Measurements from ENCODE around the gene AUNIP. TPM values are rescaled to one million over a fixed set of nuclear protein-coding genes. Genes with fewer than 3 reads are reported as not detected.

AUNIP gene, protein sequence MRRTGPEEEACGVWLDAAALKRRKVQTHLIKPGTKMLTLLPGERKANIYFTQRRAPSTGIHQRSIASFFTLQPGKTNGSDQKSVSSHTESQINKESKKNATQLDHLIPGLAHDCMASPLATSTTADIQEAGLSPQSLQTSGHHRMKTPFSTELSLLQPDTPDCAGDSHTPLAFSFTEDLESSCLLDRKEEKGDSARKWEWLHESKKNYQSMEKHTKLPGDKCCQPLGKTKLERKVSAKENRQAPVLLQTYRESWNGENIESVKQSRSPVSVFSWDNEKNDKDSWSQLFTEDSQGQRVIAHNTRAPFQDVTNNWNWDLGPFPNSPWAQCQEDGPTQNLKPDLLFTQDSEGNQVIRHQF
- 4.7 and 5.9 TPM in 2 replicates for total RNA-seq
- long read RNA-seq, transcript AUNIP-201 (3 exons, 2,116 nt) = major isoform, 7 of 7 reads
- long read RNA-seq, partial matches to known transcripts = 0 of 7 reads
- long read RNA-seq, other reads (novel, unspliced or antisense) = 0 of 7 reads

GRCh38 chr1:25858906-25859789 is at the start of gene AUNIP:
TSS of gene AUNIP (minus strand) at chr1:25859457. CDS start at chr1:25859357, 100 bp downstream.
- no peaks in the 10 kb centered on the region for H3K27me3 Mint-ChIP-seq
- peak within 1 kb of the TSS; percentile 94 for H3K27ac Mint-ChIP-seq
- DNase-seq (ENCODE audit: low spot score, unreplicated experiment) = peak; percentile 72
- peaks cover 12% of the 10 kb centered on the region for H3K36me3 Mint-ChIP-seq (ENCODE audit: insufficient read depth)
- no peaks in the 10 kb centered on the region for H3K9me3 Mint-ChIP-seq (ENCODE audit: low read depth)
- H3K4me3 Mint-ChIP-seq (ENCODE audit: low read depth) = peak within 1 kb of the TSS; percentile 85
- H3K4me1 Mint-ChIP-seq (ENCODE audit: low read depth) = peaks cover 22% of the 10 kb centered on the region
- no peak for TF ChIP-seq CTCF (IDR thresholded peaks at IDR 0.05; ENCODE audit: unreplicated experiment)

GRCh38 chr1:25909040-25909439 is 49.8 kb upstream of the AUNIP start:
- no peak for TF ChIP-seq CTCF (IDR thresholded peaks at IDR 0.05; ENCODE audit: unreplicated experiment)
- Mint-ChIP-seq H3K4me3 (ENCODE audit: low read depth) (no peak overlapping the region), H3K27ac (no peak overlapping the region), H3K4me1 (ENCODE audit: low read depth) (peaks cover 15% of the 10 kb centered on the region), H3K27me3 (no peaks in the 10 kb centered on the region), H3K36me3 (ENCODE audit: insufficient read depth) (peaks cover 6% of the 10 kb centered on the region), H3K9me3 (ENCODE audit: low read depth) (no peaks in the 10 kb centered on the region)
- no peak for DNase-seq (ENCODE audit: low spot score, unreplicated experiment)

GRCh38 chr1:25908161-25908560 is 48.9 kb upstream of the AUNIP start:
- H3K9me3 Mint-ChIP-seq (ENCODE audit: low read depth) = no peaks in the 10 kb centered on the region
- H3K4me3 Mint-ChIP-seq (ENCODE audit: low read depth) = no peak overlapping the region
- H3K36me3 Mint-ChIP-seq (ENCODE audit: insufficient read depth) = peaks cover 10% of the 10 kb centered on the region
- TF ChIP-seq CTCF (IDR thresholded peaks at IDR 0.05; ENCODE audit: unreplicated experiment) = no peak
- H3K27me3 Mint-ChIP-seq = no peaks in the 10 kb centered on the region
- peaks cover 22% of the 10 kb centered on the region for H3K4me1 Mint-ChIP-seq (ENCODE audit: low read depth)
- no peak overlapping the region for H3K27ac Mint-ChIP-seq
- no peak for DNase-seq (ENCODE audit: low spot score, unreplicated experiment)

DNA sequence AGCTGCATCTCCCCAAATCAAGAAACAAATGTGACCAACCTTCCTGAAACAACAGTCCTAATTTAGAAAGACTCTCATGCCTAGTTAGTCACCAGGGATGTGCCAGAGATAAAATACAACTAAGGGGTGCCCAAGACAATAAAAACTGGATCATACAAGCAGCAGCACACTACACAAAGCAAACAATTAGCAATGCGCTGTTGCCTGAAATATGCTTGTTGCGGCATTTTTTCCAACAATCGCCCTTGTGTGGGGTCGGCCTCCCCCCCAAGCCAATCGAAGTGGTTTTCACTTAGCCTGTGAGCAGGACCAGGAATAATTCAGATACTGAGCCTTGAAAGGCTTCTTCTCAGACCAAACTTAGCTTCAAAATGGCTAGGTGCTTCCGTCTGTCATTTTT is 48.3 kb upstream of the AUNIP start:
- Mint-ChIP-seq H3K36me3 (ENCODE audit: insufficient read depth) (peaks cover 12% of the 10 kb centered on the region), H3K27ac (peak overlapping the region; percentile 94), H3K27me3 (no peaks in the 10 kb centered on the region), H3K4me3 (ENCODE audit: low read depth) (peak overlapping the region; percentile 96), H3K9me3 (ENCODE audit: low read depth) (no peaks in the 10 kb centered on the region), H3K4me1 (ENCODE audit: low read depth) (peaks cover 26% of the 10 kb centered on the region)
- no peak for TF ChIP-seq CTCF (IDR thresholded peaks at IDR 0.05; ENCODE audit: unreplicated experiment)
- no peak for DNase-seq (ENCODE audit: low spot score, unreplicated experiment)

- Mint-ChIP-seq H3K9me3 (ENCODE audit: low read depth) (no peaks in the 10 kb centered on the region), H3K4me1 (ENCODE audit: low read depth) (peaks cover 29% of the 10 kb centered on the region), H3K27me3 (no peaks in the 10 kb centered on the region), H3K27ac (peak overlapping the region; percentile 94), H3K4me3 (ENCODE audit: low read depth) (peak overlapping the region; percentile 96), H3K36me3 (ENCODE audit: insufficient read depth) (peaks cover 14% of the 10 kb centered on the region)
- no peak for TF ChIP-seq CTCF (IDR thresholded peaks at IDR 0.05; ENCODE audit: unreplicated experiment)
- DNase-seq (ENCODE audit: low spot score, unreplicated experiment) = peak; percentile 33
Measured at GRCh38 chr1:25906644-25907300, 47.5 kb upstream of the AUNIP start.
